ENCODE data around the gene WWC2.

Gene WWC2

GRCh38 chr4:183261953-183262775 is 163.1 kb downstream of the WWC2 start:
- DNase-seq = peak; percentile 80

GRCh38 chr4:183262776-183263100 is 163.7 kb downstream of the WWC2 start:
- DNase-seq = no peak

DNA sequence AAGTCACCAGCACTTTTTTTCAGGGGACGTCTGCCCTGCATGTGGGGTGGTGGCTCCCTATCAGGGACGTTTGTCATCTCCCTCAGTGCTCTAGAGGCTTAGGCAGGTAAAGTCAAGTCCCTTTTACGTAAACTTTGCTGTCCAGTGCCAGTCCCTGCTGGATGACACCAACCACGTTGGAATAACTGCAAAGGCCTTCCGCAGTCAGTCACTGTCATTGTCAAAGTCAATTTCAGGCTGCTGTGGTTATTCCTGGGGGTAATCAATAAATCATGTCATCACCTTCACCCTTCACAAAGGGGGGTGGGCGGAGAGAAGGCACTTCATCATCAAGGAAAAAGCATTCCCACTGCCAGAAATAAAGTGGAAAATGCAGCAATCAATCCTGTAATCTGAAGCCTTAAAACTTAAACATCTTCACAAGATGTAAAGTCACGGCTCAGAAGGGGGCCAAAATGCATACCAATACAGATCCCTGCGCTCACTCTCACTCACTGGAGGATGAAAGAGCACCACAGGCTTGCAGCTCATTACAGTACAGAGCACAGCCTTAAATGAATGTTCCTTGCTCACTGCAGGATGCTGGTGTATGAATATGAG is 164.8 kb downstream of the WWC2 start:
- DNase-seq = no peak

DNA sequence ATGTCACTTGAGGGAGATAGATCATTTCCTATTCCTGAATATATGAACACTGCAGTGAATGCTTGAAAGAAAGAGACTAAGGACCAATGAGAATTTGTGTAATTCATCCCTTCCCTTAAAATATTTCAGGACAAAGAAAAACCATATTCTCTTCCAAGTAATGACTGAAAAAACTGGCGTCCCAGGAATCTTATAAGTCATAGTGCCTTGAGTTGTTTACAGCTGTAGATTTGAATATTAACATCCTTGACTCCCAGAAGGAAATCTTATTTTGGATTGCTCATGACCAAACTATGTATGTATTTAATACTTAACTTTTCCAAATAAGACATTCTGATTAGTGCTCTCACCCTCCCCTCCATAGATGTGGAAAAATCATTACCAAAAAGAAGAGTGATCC is 165.6 kb downstream of the WWC2 start:
- DNase-seq = no peak

DNA sequence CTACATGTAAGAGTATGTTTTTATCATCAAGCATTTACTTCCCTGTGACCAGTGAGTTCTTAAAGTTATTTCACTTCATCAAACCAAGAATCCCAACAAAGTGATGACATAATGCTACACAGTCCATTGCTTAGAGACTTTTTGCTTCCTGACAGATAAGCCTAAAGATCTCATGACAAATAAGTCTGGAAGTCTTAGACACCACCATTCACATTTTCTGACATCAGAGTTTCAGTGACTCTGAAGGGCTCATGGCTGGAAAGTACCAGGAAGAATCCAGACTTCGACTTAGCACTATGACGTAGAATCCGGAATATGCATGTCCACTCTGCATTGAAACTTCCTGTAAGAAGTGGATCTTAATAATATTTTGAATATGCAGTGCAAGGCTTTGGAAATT is 167.3 kb downstream of the WWC2 start:
- DNase-seq = no peak

- DNase-seq = no peak
Observed at GRCh38 chr4:183268556-183268955, 169.5 kb downstream of the WWC2 start.

- no peak for DNase-seq
Observed at GRCh38 chr4:183272384-183272783, 173.3 kb downstream of the WWC2 start.

GRCh38 chr4:183276106-183276505 is 177.0 kb downstream of the WWC2 start:
- no peak for DNase-seq

DNA sequence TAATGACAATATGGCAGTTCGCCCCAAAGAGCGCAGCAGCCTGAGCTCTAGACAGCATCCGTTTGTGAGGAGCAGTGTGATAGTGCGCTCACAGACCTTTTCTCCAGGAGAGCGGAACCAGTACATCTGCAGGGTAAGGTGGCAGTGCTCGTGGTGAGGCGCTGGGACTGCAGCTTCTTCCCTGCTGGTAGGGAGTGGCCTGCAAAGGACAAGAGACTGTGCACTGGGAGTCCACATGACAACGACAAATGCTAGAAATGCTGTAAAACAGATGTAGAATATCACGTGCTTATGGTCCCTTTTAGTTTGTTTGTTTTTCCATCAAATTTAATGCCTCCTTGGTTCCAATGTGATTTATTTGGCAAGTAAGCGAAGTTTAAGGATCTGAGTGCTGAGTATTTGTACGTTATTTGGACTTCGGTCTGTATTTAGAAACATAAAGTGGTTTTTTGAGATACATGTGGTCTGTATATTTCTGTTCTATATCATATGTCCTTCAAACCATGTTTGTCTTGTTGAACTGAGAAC is 185.3 kb downstream of the WWC2 start:
- DNase-seq = no peak

- DNase-seq = no peak
Observed at GRCh38 chr4:183284965-183285364, 185.9 kb downstream of the WWC2 start.

GRCh38 chr4:183285886-183286285 is 186.8 kb downstream of the WWC2 start:
- DNase-seq = no peak

GRCh38 chr4:183286590-183287308 is 187.7 kb downstream of the WWC2 start:
- DNase-seq = no peak

- DNase-seq = no peak
Observed at GRCh38 chr4:183287309-183287659, 188.2 kb downstream of the WWC2 start.

DNA sequence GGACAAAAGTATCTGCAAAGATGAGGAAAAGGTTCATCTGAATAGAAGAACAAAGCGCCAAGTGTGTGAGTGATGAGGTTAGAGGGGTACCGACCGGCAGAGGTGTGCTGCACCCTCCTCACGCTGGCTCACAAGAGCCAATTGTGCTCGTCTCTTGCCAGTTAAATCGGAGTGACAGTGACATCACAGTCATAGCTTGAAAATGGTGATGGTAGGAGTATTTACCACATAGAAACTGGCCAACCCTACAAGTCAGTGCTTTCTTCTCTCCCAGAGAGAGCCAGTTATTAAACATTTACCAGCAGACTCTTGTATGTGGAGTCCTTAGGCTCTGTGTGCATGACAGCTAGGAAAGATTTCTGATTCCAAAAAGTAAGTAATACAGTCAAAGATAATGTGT is 188.6 kb downstream of the WWC2 start:
- no peak for DNase-seq

GRCh38 chr4:183288955-183289354 is 189.9 kb downstream of the WWC2 start:
- DNase-seq = no peak

DNA sequence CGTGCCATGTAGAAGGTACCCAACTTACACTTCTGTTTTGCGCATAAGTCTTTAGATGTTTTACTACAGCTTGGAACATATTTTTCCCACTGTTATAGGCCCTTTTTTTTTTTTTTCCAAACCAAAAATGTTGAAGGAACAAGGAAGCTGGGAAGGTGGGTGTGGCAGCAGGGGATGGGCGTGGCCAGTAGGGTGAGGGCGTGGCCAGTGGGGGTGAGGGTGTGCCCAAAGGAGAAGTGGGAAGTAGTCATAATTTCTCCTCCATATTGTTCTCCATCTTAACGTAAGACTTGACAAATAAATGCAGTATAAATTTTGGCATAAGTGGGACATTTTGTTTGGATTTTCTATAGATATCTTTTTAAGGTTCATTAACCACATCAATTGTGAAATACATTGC is 190.6 kb downstream of the WWC2 start:
- DNase-seq = no peak

GRCh38 chr4:183291070-183291469 is 192.0 kb downstream of the WWC2 start:
- DNase-seq = no peak

- DNase-seq = no peak
Observed at GRCh38 chr4:183295711-183296110, 196.7 kb downstream of the WWC2 start.

DNA sequence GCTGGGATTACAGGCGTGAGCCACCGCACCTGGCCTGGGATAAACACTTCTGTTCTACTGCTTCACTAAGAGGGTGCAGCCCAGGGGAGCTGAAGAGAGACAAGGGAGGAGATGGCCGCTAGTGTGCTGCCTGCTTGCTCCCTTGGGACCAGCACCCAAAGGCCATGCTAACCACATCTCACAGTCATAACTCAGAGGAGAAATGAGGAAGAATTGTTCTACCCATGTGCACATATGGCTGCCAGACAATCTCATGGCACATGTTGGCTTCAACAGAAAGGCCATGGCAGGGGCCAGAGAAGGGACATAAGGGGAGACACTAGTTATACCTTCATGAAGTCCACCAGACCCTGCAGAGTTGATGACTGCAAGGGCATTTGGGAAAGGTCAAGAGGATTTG is 198.6 kb downstream of the WWC2 start:
- no peak for DNase-seq

DNA sequence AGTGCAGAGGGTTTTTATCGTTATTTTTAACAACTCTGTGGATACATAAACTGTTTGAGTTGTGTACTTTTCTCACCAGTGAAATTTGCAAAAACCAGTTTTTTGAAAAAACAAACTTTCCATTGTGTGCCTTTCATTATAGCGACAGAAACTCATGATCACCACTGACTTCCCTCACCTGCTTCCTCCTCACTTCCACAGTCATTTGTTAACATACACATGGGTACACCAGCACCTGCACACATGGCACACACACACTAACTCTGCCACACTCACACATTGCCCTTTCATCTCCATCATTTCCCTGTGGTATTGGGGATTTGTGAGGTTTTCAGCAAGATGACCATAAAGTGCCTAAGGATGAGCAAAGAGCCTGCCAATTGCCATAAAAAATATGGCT is 200.4 kb downstream of the WWC2 start:
- DNase-seq = no peak

GRCh38 chr4:183300070-183300469 is 201.0 kb downstream of the WWC2 start:
- no peak for DNase-seq

- DNase-seq = no peak
Observed at GRCh38 chr4:183300655-183301054, 201.6 kb downstream of the WWC2 start.

- DNase-seq = no peak
Observed at GRCh38 chr4:183303301-183303700, 204.2 kb downstream of the WWC2 start.

DNA sequence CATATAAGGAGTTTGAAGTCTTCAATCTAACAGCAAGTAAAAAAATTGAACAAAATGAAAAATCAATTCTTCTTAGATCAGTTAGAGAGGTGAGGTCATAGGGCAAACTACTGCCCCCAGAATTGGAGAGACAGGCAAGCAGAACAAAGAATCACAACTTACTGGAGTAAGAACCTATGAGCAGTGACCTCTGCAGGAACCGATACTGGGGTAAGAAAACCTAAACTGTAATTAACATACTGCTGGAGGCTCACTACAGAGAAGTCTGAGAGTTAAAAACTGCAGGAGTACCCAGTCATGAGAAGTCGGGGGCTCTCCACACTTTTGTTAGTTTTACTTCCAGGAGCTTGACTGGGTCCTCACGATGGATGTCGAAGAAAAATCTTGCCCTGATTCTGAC is 205.0 kb downstream of the WWC2 start:
- no peak for DNase-seq

All from stimulated activated CD4-positive, alpha-beta T cell treated with anti-CD3 and anti-CD28 coated beads, Interleukin-1b, Interleukin-23, amount 100 ng/mL, for 48 hours (primary cell).